Keratinocyte (primary cell): Measurements from ENCODE around the gene PIPOX. TPM values are rescaled to one million over a fixed set of nuclear protein-coding genes. Genes with fewer than 3 reads are reported as not detected.

Source experiments
- DNase-seq: peaks from one replicate; pipeline ENCODE4 v3.0.0-alpha.2; 2011; ENCODE audit warnings: low read depth, missing footprints, low spot score
- FAIRE-seq: peaks from 2 replicates; lab custom pipeline; 2011; peaks lifted over from hg19 to GRCh38; lab: Jason Lieb, UNC
- H2AFZ ChIP-seq: 2 replicates; pipeline ENCODE4 v1.6.0; 2012; ENCODE audit warnings: low read length, control low read depth, inconsistent platforms; ENCODE audit not compliant: control insufficient read depth
- H3K27ac ChIP-seq: 2 replicates; pipeline ENCODE4 v1.5.1; 2011; ENCODE audit warnings: low read length; ENCODE audit not compliant: control insufficient read depth, insufficient read depth
- H3K27me3 ChIP-seq: 3 replicates; pipeline ENCODE4 v1.6.0; 2011; ENCODE audit warnings: low read length; ENCODE audit not compliant: control insufficient read depth, insufficient read depth; ENCODE audit errors: extremely low read depth
- H3K36me3 ChIP-seq, 2 experiments: 2 replicates in 1 of 2; 3 replicates in 1 of 2; pipeline ENCODE4 v1.5.1; 2011; ENCODE audit warnings: low read length in 2 of 2, mild to moderate bottlenecking in 1 of 2; ENCODE audit not compliant: control insufficient read depth in 2 of 2, insufficient read depth in 2 of 2; ENCODE audit errors: extremely low read depth in 1 of 2
- H3K4me1 ChIP-seq: 3 replicates; pipeline ENCODE4 v1.5.1; 2011; ENCODE audit warnings: low read length; ENCODE audit not compliant: control insufficient read depth, insufficient read depth; ENCODE audit errors: extremely low read depth
- H3K4me2 ChIP-seq: 3 replicates; pipeline ENCODE4 v1.6.0; 2011; ENCODE audit warnings: low read depth, low read length; ENCODE audit not compliant: control insufficient read depth, insufficient read depth; ENCODE audit errors: extremely low read depth
- H3K4me3 ChIP-seq, 3 experiments: fragments of 200-600 bp in 1 of 3; sonication (generic) in 1 of 3; 2 replicates in 2 of 3; 3 replicates in 1 of 3; pipeline ENCODE4 v1.5.1; 2011 to 2016; ENCODE audit warnings: low read length in 3 of 3, mild to moderate bottlenecking in 3 of 3, control low read depth in 2 of 3, inconsistent platforms in 1 of 3, low read depth in 1 of 3, mixed read lengths in 1 of 3, mixed run types in 1 of 3, moderate library complexity in 1 of 3; ENCODE audit not compliant: control insufficient read depth in 2 of 3, insufficient read depth in 2 of 3; ENCODE audit errors: extremely low read depth in 1 of 3
- H3K79me2 ChIP-seq: 2 replicates; pipeline ENCODE4 v1.6.0; 2012; ENCODE audit warnings: low read length; ENCODE audit not compliant: control insufficient read depth, insufficient read depth
- H3K9ac ChIP-seq: 3 replicates; pipeline ENCODE4 v1.6.0; 2011; ENCODE audit warnings: low read length; ENCODE audit not compliant: control insufficient read depth, insufficient read depth; ENCODE audit errors: extremely low read depth
- H3K9me1 ChIP-seq: 3 replicates; pipeline ENCODE4 v1.6.0; 2011; ENCODE audit warnings: low read length; ENCODE audit not compliant: control insufficient read depth, insufficient read depth; ENCODE audit errors: extremely low read depth
- H3K9me3 ChIP-seq: 2 replicates; pipeline ENCODE4 v1.5.1; 2012; ENCODE audit warnings: low read depth, low read length; ENCODE audit not compliant: control insufficient read depth
- H4K20me1 ChIP-seq: 3 replicates; pipeline ENCODE4 v1.6.0; 2011; ENCODE audit warnings: low read length; ENCODE audit not compliant: control insufficient read depth, insufficient read depth; ENCODE audit errors: extremely low read depth
- CTCF ChIP-seq, 3 experiments: IDR thresholded peaks in 1 of 3; conservative IDR thresholded peaks in 1 of 3; optimal IDR thresholded peaks in 1 of 3; 2 replicates in 2 of 3; 3 replicates in 1 of 3; pipeline versions ENCODE3 to v1.5.1; 2011; ENCODE audit warnings: low read length in 3 of 3, mild to moderate bottlenecking in 3 of 3, moderate library complexity in 2 of 3, control low read depth in 1 of 3, inconsistent platforms in 1 of 3; ENCODE audit not compliant: insufficient read depth in 2 of 3; ENCODE audit errors: extremely low read depth in 1 of 3
- EZH2 ChIP-seq: IDR thresholded peaks from one replicate; pipeline ENCODE4 v1.6.1; 2012; ENCODE audit warnings: inconsistent platforms, mild to moderate bottlenecking, low read length, moderate library complexity
- dilution Hi-C: fragments of 300-500 bp; cut with MboI; formaldehyde crosslinking; loops from one replicate; pipeline ENCODE4 v1.7.0; 2020; ENCODE audit warnings: low sequenced_read_pairs; ENCODE audit not compliant: extremely low pct_ligation_motif_present
- polyA minus RNA-seq, 3 experiments: library from RNA; depleted of rRNA, polyadenylated mRNA; stranded (reverse); fragments of >200 nt; gene quantifications; 1 replicate in 1 of 3; 2 replicates in 1 of 3; 3 replicates in 1 of 3; pipeline ENCODE4 v1.2.3, GENCODE V29; 2011
- polyA plus RNA-seq, 5 experiments: library from polyadenylated mRNA; depleted of rRNA in 3 of 5; stranded (reverse) in 3 of 5; stranded (forward) in 1 of 5; unstranded in 1 of 5; fragments of >200 nt; gene quantifications; 1 replicate in 1 of 5; 2 replicates in 3 of 5; 3 replicates in 1 of 5; pipeline versions ENCODE4 v1.2.1 to v1.2.3, GENCODE V29; 2011 to 2012; ENCODE audit warnings: missing spikeins in 2 of 5, low read depth in 1 of 5, low replicate concordance in 1 of 5

PIPOX gene
- polyA plus RNA-seq (0.03 to 0.15 TPM in 2 of 3 replicates, not detected in the other), polyA minus RNA-seq (0.49 to 1.4 TPM in 2 of 3 replicates, not detected in the other)
- not detected for polyA plus RNA-seq (2011; ENCODE audit: low read depth)
- not detected in 2 replicates for polyA plus RNA-seq (2011; cell fraction: cytosol; rRNA removed)
- polyA plus RNA-seq (2011; cell fraction: nucleus; rRNA removed): 0.28 and 0.60 TPM in 2 replicates
- 0.35 TPM in 1 of 2 replicates, not detected in the other for polyA plus RNA-seq (2012; ENCODE audit: low replicate concordance)
- polyA minus RNA-seq (2011; cell fraction: cytosol; rRNA and poly(A)+ RNA removed): not detected
- 0.95 and 2.3 TPM in 2 replicates for polyA minus RNA-seq (2011; cell fraction: nucleus; rRNA and poly(A)+ RNA removed)

- H3K9ac ChIP-seq: no peak within 1 kb of the TSS
- no peak for TF ChIP-seq EZH2
- TF ChIP-seq CTCF (optimal IDR thresholded peaks at IDR 0.05 in 1 of 3, IDR thresholded peaks at IDR 0.05 in 1 of 3, conservative IDR thresholded peaks at IDR 0.05 in 1 of 3; ENCODE audit: extremely low read depth in 1 of 3, insufficient read depth in 2 of 3, low read length in 3 of 3): no peak
- peaks cover 17% of the 10 kb centered on the region for H3K4me1 ChIP-seq
- no peak within 1 kb of the TSS for H2AFZ ChIP-seq
- no peaks in the 10 kb centered on the region for H3K9me3 ChIP-seq
- no peak for DNase-seq
- dilution Hi-C loops: no loop called here
- H3K79me2 ChIP-seq: no peaks in the 10 kb centered on the region
- H3K27me3 ChIP-seq: peaks cover 11% of the 10 kb centered on the region
- no peak within 1 kb of the TSS for H3K4me2 ChIP-seq
- FAIRE-seq: no peak
- H3K36me3 ChIP-seq: no peaks in the 10 kb centered on the region
- no peaks in the 10 kb centered on the region for H4K20me1 ChIP-seq
- H3K27ac ChIP-seq: no peak within 1 kb of the TSS
- H3K4me3 ChIP-seq: no peak within 1 kb of the TSS
- no peaks in the 10 kb centered on the region for H3K9me1 ChIP-seq
Observed at GRCh38 chr17:29042679-29043538, at the start of gene PIPOX. Gene PIPOX (plus strand): TSS chr17:29043141. CDS start chr17:29043226, 85 bp downstream.

GRCh38 chr17:28993645-28994426, 49.1 kb upstream of the PIPOX start:
- Histone ChIP-seq H3K4me2 (no peak overlapping the region), H3K9me3 (no peaks in the 10 kb centered on the region), H3K4me1 (no peaks in the 10 kb centered on the region), H3K9ac (no peak overlapping the region), H3K9me1 (no peaks in the 10 kb centered on the region), H4K20me1 (no peaks in the 10 kb centered on the region), H3K27me3 (peaks cover 17% of the 10 kb centered on the region), H3K4me3 (no peak overlapping the region), H2AFZ (no peak overlapping the region), H3K36me3 (no peaks in the 10 kb centered on the region), H3K79me2 (no peaks in the 10 kb centered on the region), H3K27ac (no peak overlapping the region)
- no peak for FAIRE-seq
- DNase-seq: no peak
- no peak for TF ChIP-seq CTCF (optimal IDR thresholded peaks at IDR 0.05 in 1 of 3, IDR thresholded peaks at IDR 0.05 in 1 of 3, conservative IDR thresholded peaks at IDR 0.05 in 1 of 3; ENCODE audit: extremely low read depth in 1 of 3, insufficient read depth in 2 of 3, low read length in 3 of 3)
- no peak for TF ChIP-seq EZH2
- dilution Hi-C loops: no loop called here
